CD4-positive, alpha-beta T cell treated with Interferon gamma for 1 hour (primary cell): ENCODE measurements around the gene FEM1B.

Experiments
- DNase-seq: peaks from one replicate; pipeline ENCODE4 v3.0.0-alpha.2; 2020

FEM1B gene

GRCh38 chr15:68330416-68330815 is 52.9 kb downstream of the FEM1B start:
- DNase-seq, result no peak

- no peak for DNase-seq
Measured at GRCh38 chr15:68330901-68331300, 53.4 kb downstream of the FEM1B start.

GRCh38 chr15:68332266-68332665 is 54.7 kb downstream of the FEM1B start:
- no peak for DNase-seq

GRCh38 chr15:68333775-68334470 is 56.4 kb downstream of the FEM1B start:
- DNase-seq, result no peak

- no peak for DNase-seq
Measured at GRCh38 chr15:68334661-68335124, 57.1 kb downstream of the FEM1B start.

GRCh38 chr15:68335251-68335650 is 57.7 kb downstream of the FEM1B start:
- DNase-seq, result no peak

GRCh38 chr15:68335655-68336054 is 58.1 kb downstream of the FEM1B start:
- DNase-seq, result no peak

GRCh38 chr15:68336516-68336915 is 59.0 kb downstream of the FEM1B start:
- DNase-seq, result no peak

GRCh38 chr15:68337826-68338225 is 60.3 kb downstream of the FEM1B start:
- DNase-seq, result no peak

GRCh38 chr15:68339481-68339880 is 61.9 kb downstream of the FEM1B start:
- DNase-seq, result no peak

GRCh38 chr15:68340726-68341671 is 63.5 kb downstream of the FEM1B start:
- DNase-seq, result no peak

- no peak for DNase-seq
Measured at GRCh38 chr15:68341760-68342725, 64.5 kb downstream of the FEM1B start.

- no peak for DNase-seq
Measured at GRCh38 chr15:68343579-68344225, 66.2 kb downstream of the FEM1B start.

GRCh38 chr15:68344600-68344999 is 67.1 kb downstream of the FEM1B start:
- no peak for DNase-seq
